Measurements from ENCODE around the gene C2orf68. TPM values are rescaled to one million over a fixed set of nuclear protein-coding genes. Genes with fewer than 3 reads are reported as not detected.
A peak's percentile ranks its signal among the peaks of the same experiment; 100 is the strongest.

C2orf68 gene
- total and polyA plus RNA-seq, 9 of the 15 experiments (the other 6 are each of a cell fraction or from before 2014, with no cell fraction given) = 22.1 to 50.0 (median 31.8) TPM

DNA sequence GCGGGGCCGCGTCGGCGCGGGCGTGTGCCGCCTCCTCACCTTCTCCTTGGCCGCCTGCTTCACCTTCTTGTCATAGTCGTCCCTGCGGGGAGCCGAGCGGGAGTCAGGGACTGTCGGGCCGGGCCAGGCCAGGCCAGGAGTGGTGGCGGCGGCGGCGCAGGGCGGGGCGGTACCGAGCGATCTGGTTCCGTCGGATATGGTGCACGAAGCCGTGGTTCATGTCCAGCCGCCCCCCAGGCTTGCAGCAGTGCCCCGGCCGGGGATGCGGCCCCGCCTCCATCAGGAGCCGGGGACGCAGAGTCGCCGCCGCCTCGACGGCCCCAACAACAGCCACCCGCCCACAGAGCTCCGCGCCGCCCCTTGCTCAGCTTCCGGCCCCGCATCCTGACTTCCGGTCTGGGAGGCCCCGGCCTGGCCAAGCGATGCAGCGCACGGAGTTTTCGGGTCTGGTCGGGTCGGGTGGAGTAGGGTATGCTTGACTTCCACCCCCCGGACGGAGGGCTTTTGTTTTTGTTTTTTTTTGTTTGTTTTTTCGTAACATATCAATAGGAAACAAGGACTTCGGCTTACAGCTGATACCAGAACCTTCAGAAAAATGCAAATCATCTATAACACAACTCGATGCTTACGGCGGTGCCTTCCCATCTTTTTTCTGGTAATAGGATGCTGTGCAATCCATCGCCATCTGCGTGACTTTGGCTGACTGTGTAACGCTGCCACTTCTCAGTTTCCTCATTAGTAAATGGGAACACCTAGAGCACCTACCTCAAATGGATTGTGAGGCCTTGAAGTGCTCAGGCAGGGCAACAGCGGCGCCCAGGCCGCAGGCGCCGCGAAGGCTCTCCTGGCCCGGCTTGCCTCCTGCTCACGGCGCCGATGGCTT, at the start of gene C2orf68 (continued):
- TF ChIP-seq ELF1 (tag; IDR thresholded peaks at IDR 0.05) = peak; percentile 83
- TF ChIP-seq, protein P1, sequence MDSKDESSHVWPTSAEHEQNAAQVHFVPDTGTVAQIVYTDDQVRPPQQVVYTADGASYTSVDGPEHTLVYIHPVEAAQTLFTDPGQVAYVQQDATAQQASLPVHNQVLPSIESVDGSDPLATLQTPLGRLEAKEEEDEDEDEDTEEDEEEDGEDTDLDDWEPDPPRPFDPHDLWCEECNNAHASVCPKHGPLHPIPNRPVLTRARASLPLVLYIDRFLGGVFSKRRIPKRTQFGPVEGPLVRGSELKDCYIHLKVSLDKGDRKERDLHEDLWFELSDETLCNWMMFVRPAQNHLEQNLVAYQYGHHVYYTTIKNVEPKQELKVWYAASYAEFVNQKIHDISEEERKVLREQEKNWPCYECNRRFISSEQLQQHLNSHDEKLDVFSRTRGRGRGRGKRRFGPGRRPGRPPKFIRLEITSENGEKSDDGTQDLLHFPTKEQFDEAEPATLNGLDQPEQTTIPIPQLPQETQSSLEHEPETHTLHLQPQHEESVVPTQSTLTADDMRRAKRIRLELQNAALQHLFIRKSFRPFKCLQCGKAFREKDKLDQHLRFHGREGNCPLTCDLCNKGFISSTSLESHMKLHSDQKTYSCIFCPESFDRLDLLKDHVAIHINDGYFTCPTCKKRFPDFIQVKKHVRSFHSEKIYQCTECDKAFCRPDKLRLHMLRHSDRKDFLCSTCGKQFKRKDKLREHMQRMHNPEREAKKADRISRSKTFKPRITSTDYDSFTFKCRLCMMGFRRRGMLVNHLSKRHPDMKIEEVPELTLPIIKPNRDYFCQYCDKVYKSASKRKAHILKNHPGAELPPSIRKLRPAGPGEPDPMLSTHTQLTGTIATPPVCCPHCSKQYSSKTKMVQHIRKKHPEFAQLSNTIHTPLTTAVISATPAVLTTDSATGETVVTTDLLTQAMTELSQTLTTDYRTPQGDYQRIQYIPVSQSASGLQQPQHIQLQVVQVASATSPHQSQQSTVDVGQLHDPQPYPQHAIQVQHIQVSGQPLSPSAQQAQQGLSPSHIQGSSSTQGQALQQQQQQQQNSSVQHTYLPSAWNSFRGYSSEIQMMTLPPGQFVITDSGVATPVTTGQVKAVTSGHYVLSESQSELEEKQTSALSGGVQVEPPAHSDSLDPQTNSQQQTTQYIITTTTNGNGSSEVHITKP (IDR thresholded peaks at IDR 0.05; ENCODE audit: partially characterized antibody) = no peak
- TF ChIP-seq SNRNP70 (optimal IDR thresholded peaks at IDR 0.05; ENCODE audit: low read depth, low read length) = no peak
- TF ChIP-seq CXXC5 (CRISPR knock-in tag; IDR thresholded peaks at IDR 0.05) = peak; percentile 83
- TF ChIP-seq MEF2D (tag; conservative IDR thresholded peaks at IDR 0.05; ENCODE audit: low read depth) = peak; percentile 49; the same call in 1 of the 2 replicates
- TF ChIP-seq MYC (IDR thresholded peaks at IDR 0.05; ENCODE audit: low read depth, low read length) = peak; percentile 86
- TF ChIP-seq MYC (CRISPR knock-in tag; IDR thresholded peaks at IDR 0.05; ENCODE audit: borderline replicate concordance, low read depth) = peak; percentile 28; the same call in 1 of the 2 replicates
- no peak for TF ChIP-seq ZNF589 (CRISPR knock-in tag; IDR thresholded peaks at IDR 0.05; ENCODE audit: low read depth)
- TF ChIP-seq ZNF583 (CRISPR knock-in tag; IDR thresholded peaks at IDR 0.05) = no peak
- TF ChIP-seq RHOXF2B (CRISPR knock-in tag; conservative IDR thresholded peaks at IDR 0.05) = no peak
- no peak for TF ChIP-seq ZFP36 (IDR thresholded peaks at IDR 0.05; ENCODE audit: low read depth, low read length, partially characterized antibody)
- peak; percentile 54 for TF ChIP-seq HCFC1 (IDR thresholded peaks at IDR 0.05; ENCODE audit: low read depth, low read length)
- TF ChIP-seq, protein P2, sequence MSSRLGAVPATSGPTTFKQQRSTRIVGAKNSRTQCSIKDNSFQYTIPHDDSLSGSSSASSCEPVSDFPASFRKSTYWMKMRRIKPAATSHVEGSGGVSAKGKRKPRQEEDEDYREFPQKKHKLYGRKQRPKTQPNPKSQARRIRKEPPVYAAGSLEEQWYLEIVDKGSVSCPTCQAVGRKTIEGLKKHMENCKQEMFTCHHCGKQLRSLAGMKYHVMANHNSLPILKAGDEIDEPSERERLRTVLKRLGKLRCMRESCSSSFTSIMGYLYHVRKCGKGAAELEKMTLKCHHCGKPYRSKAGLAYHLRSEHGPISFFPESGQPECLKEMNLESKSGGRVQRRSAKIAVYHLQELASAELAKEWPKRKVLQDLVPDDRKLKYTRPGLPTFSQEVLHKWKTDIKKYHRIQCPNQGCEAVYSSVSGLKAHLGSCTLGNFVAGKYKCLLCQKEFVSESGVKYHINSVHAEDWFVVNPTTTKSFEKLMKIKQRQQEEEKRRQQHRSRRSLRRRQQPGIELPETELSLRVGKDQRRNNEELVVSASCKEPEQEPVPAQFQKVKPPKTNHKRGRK (tag; IDR thresholded peaks at IDR 0.05) = no peak
- TF ChIP-seq, protein P3, sequence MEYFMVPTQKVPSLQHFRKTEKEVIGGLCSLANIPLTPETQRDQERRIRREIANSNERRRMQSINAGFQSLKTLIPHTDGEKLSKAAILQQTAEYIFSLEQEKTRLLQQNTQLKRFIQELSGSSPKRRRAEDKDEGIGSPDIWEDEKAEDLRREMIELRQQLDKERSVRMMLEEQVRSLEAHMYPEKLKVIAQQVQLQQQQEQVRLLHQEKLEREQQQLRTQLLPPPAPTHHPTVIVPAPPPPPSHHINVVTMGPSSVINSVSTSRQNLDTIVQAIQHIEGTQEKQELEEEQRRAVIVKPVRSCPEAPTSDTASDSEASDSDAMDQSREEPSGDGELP (CRISPR knock-in tag; IDR thresholded peaks at IDR 0.05; ENCODE audit: borderline replicate concordance) = no peak
- TF ChIP-seq MCM5 (IDR thresholded peaks at IDR 0.05; ENCODE audit: low read depth) = no peak
- no peak for TF ChIP-seq TEAD2 (tag; IDR thresholded peaks at IDR 0.05)
- peak; percentile 27; the same call in 1 of the 2 replicates for TF ChIP-seq TEAD4 (IDR thresholded peaks at IDR 0.05; ENCODE audit: low read length)
- no peak for TF ChIP-seq TEAD4 (CRISPR knock-in tag; IDR thresholded peaks at IDR 0.05; ENCODE audit: borderline replicate concordance)
- 0 out of 2 replicates have a peak, but pooled peaks have one; percentile 1 for TF ChIP-seq CHCHD3 (CRISPR knock-in tag; IDR thresholded peaks at IDR 0.05)
- peak; percentile 34 for TF ChIP-seq C11orf30 (IDR thresholded peaks at IDR 0.05; ENCODE audit: low read depth)
- no peak for TF ChIP-seq KAT7 (CRISPR knock-in tag; IDR thresholded peaks at IDR 0.05; ENCODE audit: borderline replicate concordance)
- no peak for TF ChIP-seq ZNF143 (CRISPR knock-in tag; IDR thresholded peaks at IDR 0.05)
- TF ChIP-seq ARID1B (IDR thresholded peaks at IDR 0.05) = no peak
- TF ChIP-seq ZNF311 (CRISPR knock-in tag; IDR thresholded peaks at IDR 0.05) = no peak
